ENCODE measurements around the gene PUM1. TPM values are rescaled to one million over a fixed set of nuclear protein-coding genes. Genes with fewer than 3 reads are reported as not detected.
A peak's percentile ranks its signal among the peaks of the same experiment; 100 is the strongest.

The PUM1 gene
- total and polyA plus RNA-seq, 2 donors (not counting 1 experiment from before 2014, with no cell fraction given): 59.3 to 70.5 TPM

- H3K9me3 ChIP-seq (ENCODE audit: control insufficient read depth, insufficient read depth, low read depth, low read length): no peaks in the 10 kb centered on the region
- H3K36me3 ChIP-seq (ENCODE audit: control insufficient read depth, insufficient read depth, low read length): peaks cover 5% of the 10 kb centered on the region
- peak; percentile 26 to 53 for DNase-seq (ENCODE audit: low read depth in 2 of 2)
- no peak overlapping the region for H2AFZ ChIP-seq (ENCODE audit: low read length)
- H3K4me3 ChIP-seq (replicated peaks in 1 of 4; ENCODE audit: control extremely low read depth in 1 of 4, insufficient read depth in 1 of 4, low read depth in 3 of 4, low read length in 4 of 4): no peak overlapping the region
- H3K9ac ChIP-seq (ENCODE audit: insufficient read depth, low read length): no peak overlapping the region
- no peaks in the 10 kb centered on the region for H3K27me3 ChIP-seq (ENCODE audit: control insufficient read depth, insufficient read depth, low read length)
- no peaks in the 10 kb centered on the region for H3K79me2 ChIP-seq (ENCODE audit: control insufficient read depth, insufficient read depth, low read length)
- no peaks in the 10 kb centered on the region for H4K20me1 ChIP-seq (ENCODE audit: control insufficient read depth, extremely low read depth, insufficient read depth, low read length)
- no peaks in the 10 kb centered on the region for H3K4me1 ChIP-seq (ENCODE audit: control insufficient read depth, extremely low read depth, insufficient read depth, low read length)
- TF ChIP-seq CTCF (conservative IDR thresholded peaks at IDR 0.05 in 1 of 2, IDR thresholded peaks at IDR 0.05 in 1 of 2; ENCODE audit: low read depth in 1 of 2, low read length in 2 of 2): peak; percentile 67 to 77
- TF ChIP-seq EZH2 (IDR thresholded peaks at IDR 0.05; ENCODE audit: low read length, missing control alignments): no peak
- no peak overlapping the region for H3K27ac ChIP-seq (ENCODE audit: insufficient read depth, low read length)
- H3K4me2 ChIP-seq (ENCODE audit: extremely low read depth, insufficient read depth, low read length): no peak overlapping the region
These were observed 136.2 kb downstream of the PUM1 start for GRCh38 chr1:30929135-30929889.

GRCh38 chr1:30928789-30929134, 136.8 kb downstream of the PUM1 start:
- H3K9ac ChIP-seq (ENCODE audit: insufficient read depth, low read length): no peak overlapping the region
- no peaks in the 10 kb centered on the region for H3K9me3 ChIP-seq (ENCODE audit: control insufficient read depth, insufficient read depth, low read depth, low read length)
- H4K20me1 ChIP-seq (ENCODE audit: control insufficient read depth, extremely low read depth, insufficient read depth, low read length): no peaks in the 10 kb centered on the region
- H3K36me3 ChIP-seq (ENCODE audit: control insufficient read depth, insufficient read depth, low read length): peaks cover 5% of the 10 kb centered on the region
- no peak overlapping the region for H2AFZ ChIP-seq (ENCODE audit: low read length)
- H3K4me3 ChIP-seq (replicated peaks in 1 of 4; ENCODE audit: control extremely low read depth in 1 of 4, insufficient read depth in 1 of 4, low read depth in 3 of 4, low read length in 4 of 4): no peak overlapping the region
- H3K27ac ChIP-seq (ENCODE audit: insufficient read depth, low read length): no peak overlapping the region
- no peaks in the 10 kb centered on the region for H3K4me1 ChIP-seq (ENCODE audit: control insufficient read depth, extremely low read depth, insufficient read depth, low read length)
- TF ChIP-seq EZH2 (IDR thresholded peaks at IDR 0.05; ENCODE audit: low read length, missing control alignments): no peak
- no peak for TF ChIP-seq CTCF (conservative IDR thresholded peaks at IDR 0.05 in 1 of 2, IDR thresholded peaks at IDR 0.05 in 1 of 2; ENCODE audit: low read depth in 1 of 2, low read length in 2 of 2)
- H3K27me3 ChIP-seq (ENCODE audit: control insufficient read depth, insufficient read depth, low read length): no peaks in the 10 kb centered on the region
- H3K79me2 ChIP-seq (ENCODE audit: control insufficient read depth, insufficient read depth, low read length): no peaks in the 10 kb centered on the region
- no peak overlapping the region for H3K4me2 ChIP-seq (ENCODE audit: extremely low read depth, insufficient read depth, low read length)
- DNase-seq (ENCODE audit: low read depth in 2 of 2): no peak

- H3K36me3 ChIP-seq (ENCODE audit: control insufficient read depth, insufficient read depth, low read length): peaks cover 3% of the 10 kb centered on the region
- no peak overlapping the region for H3K4me2 ChIP-seq (ENCODE audit: extremely low read depth, insufficient read depth, low read length)
- no peak overlapping the region for H3K9ac ChIP-seq (ENCODE audit: insufficient read depth, low read length)
- DNase-seq (ENCODE audit: low read depth in 2 of 2): no peak
- no peaks in the 10 kb centered on the region for H3K79me2 ChIP-seq (ENCODE audit: control insufficient read depth, insufficient read depth, low read length)
- TF ChIP-seq EZH2 (IDR thresholded peaks at IDR 0.05; ENCODE audit: low read length, missing control alignments): no peak
- H2AFZ ChIP-seq (ENCODE audit: low read length): no peak overlapping the region
- no peaks in the 10 kb centered on the region for H3K4me1 ChIP-seq (ENCODE audit: control insufficient read depth, extremely low read depth, insufficient read depth, low read length)
- no peak overlapping the region for H3K27ac ChIP-seq (ENCODE audit: insufficient read depth, low read length)
- H3K9me3 ChIP-seq (ENCODE audit: control insufficient read depth, insufficient read depth, low read depth, low read length): no peaks in the 10 kb centered on the region
- H4K20me1 ChIP-seq (ENCODE audit: control insufficient read depth, extremely low read depth, insufficient read depth, low read length): no peaks in the 10 kb centered on the region
- no peak overlapping the region for H3K4me3 ChIP-seq (replicated peaks in 1 of 4; ENCODE audit: control extremely low read depth in 1 of 4, insufficient read depth in 1 of 4, low read depth in 3 of 4, low read length in 4 of 4)
- H3K27me3 ChIP-seq (ENCODE audit: control insufficient read depth, insufficient read depth, low read length): no peaks in the 10 kb centered on the region
These were observed 137.3 kb downstream of the PUM1 start for GRCh38 chr1:30928171-30928570.
